ENCODE data around the gene DLL3.

DNA sequence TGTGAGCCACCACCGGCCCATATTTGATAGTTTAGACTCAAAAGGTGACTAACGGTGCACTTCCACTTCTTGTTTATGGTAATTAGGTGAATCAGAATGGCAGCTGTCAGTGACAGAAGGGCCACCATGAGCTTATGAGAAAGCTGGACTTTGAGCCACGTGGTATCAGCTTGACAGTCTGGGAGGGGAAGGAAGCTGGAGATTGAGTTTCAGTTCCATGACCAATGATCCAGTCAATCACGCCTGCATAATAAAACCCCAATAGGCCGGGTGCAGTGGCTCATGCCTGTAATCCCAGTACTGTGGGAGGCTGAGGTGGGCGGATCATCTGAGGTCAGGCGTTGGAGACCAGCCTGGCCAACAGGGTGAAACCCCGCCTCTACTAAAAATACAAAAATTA lies 25.7 kb downstream of the DLL3 start:
- TF ChIP-seq POLR2A (IDR thresholded peaks at IDR 0.05) (no peak), POLR2AphosphoS5 (IDR thresholded peaks at IDR 0.05) (no peak), EP300 (IDR thresholded peaks at IDR 0.05; ENCODE audit: low read depth) (no peak)
